ENCODE results near the gene CDH1.

DNA sequence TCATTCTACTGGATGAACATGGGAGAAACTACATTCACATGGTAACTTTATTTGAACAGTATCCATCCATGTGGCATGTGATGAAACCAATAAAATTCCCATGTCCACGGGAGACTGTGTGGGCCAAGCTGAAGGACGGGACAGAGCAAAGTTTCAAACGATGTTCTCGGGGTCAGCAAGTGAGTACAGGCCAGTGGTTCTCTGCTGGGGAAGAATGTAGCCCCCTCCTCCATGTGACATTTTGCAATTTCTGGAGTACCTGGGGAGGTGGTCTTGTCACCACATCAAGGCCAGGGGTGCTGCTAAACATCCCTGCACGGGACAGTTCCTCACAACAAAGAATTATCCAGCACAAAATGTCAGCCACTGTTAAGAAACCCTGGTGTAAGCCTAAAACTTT lies 98.9 kb downstream of the CDH1 start:
- TF ChIP-seq, protein P1, sequence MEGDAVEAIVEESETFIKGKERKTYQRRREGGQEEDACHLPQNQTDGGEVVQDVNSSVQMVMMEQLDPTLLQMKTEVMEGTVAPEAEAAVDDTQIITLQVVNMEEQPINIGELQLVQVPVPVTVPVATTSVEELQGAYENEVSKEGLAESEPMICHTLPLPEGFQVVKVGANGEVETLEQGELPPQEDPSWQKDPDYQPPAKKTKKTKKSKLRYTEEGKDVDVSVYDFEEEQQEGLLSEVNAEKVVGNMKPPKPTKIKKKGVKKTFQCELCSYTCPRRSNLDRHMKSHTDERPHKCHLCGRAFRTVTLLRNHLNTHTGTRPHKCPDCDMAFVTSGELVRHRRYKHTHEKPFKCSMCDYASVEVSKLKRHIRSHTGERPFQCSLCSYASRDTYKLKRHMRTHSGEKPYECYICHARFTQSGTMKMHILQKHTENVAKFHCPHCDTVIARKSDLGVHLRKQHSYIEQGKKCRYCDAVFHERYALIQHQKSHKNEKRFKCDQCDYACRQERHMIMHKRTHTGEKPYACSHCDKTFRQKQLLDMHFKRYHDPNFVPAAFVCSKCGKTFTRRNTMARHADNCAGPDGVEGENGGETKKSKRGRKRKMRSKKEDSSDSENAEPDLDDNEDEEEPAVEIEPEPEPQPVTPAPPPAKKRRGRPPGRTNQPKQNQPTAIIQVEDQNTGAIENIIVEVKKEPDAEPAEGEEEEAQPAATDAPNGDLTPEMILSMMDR (IDR thresholded peaks at IDR 0.05): no peak
- TF ChIP-seq EP300 (IDR thresholded peaks at IDR 0.05) (no peak), POLR2A (IDR thresholded peaks at IDR 0.05) (no peak), POLR2AphosphoS5 (IDR thresholded peaks at IDR 0.05) (no peak)
